Measurements from ENCODE around the gene MAPK8IP2.
A peak's percentile ranks its signal among the peaks of the same experiment; 100 is the strongest.

MAPK8IP2 gene

GRCh38 chr22:50600538-50600937 lies at the start of gene MAPK8IP2:
MAPK8IP2 (plus strand) TSS chr22:50600793; CDS start chr22:50600819, 26 bp downstream.
- no peak for DNase-seq

- DNase-seq: no peak
Observed at GRCh38 chr22:50551160-50551752, 49.3 kb upstream of the MAPK8IP2 start.

- DNase-seq: no peak
Observed at GRCh38 chr22:50553310-50553709, 47.3 kb upstream of the MAPK8IP2 start.

GRCh38 chr22:50556703-50557102 lies 43.9 kb upstream of the MAPK8IP2 start:
- DNase-seq: no peak

- no peak for DNase-seq
Observed at GRCh38 chr22:50560034-50560433, 40.6 kb upstream of the MAPK8IP2 start.

- no peak for DNase-seq
Observed at GRCh38 chr22:50561401-50562358, 38.9 kb upstream of the MAPK8IP2 start.

- peak; percentile 95 to 96 (median 96) for DNase-seq
Observed at GRCh38 chr22:50562523-50563412, 37.8 kb upstream of the MAPK8IP2 start, which contains the start of gene SYCE3. SYCE3 (minus strand) TSS chr22:50562919; CDS start chr22:50556405, 6,514 bp downstream.

GRCh38 chr22:50563413-50564160 lies 37.0 kb upstream of the MAPK8IP2 start:
- no peak for DNase-seq

- DNase-seq: no peak
Observed at GRCh38 chr22:50564289-50564688, 36.3 kb upstream of the MAPK8IP2 start.

GRCh38 chr22:50567721-50568252 lies 32.8 kb upstream of the MAPK8IP2 start:
- DNase-seq: no peak

- DNase-seq: no peak
Observed at GRCh38 chr22:50568626-50569025, 32.0 kb upstream of the MAPK8IP2 start.

- no peak for DNase-seq
Observed at GRCh38 chr22:50569041-50569459, 31.5 kb upstream of the MAPK8IP2 start.

GRCh38 chr22:50569896-50570535 lies 30.6 kb upstream of the MAPK8IP2 start:
- DNase-seq: no peak

- no peak for DNase-seq
Observed at GRCh38 chr22:50570861-50571260, 29.7 kb upstream of the MAPK8IP2 start.

GRCh38 chr22:50571264-50572175 lies 29.1 kb upstream of the MAPK8IP2 start:
- DNase-seq: no peak

- DNase-seq: no peak
Observed at GRCh38 chr22:50572965-50573364, 27.6 kb upstream of the MAPK8IP2 start.

GRCh38 chr22:50573491-50574382 lies 26.9 kb upstream of the MAPK8IP2 start:
- DNase-seq: no peak

- DNase-seq: no peak
Observed at GRCh38 chr22:50574383-50574755, 26.2 kb upstream of the MAPK8IP2 start.

GRCh38 chr22:50575426-50575941 lies 25.1 kb upstream of the MAPK8IP2 start:
- DNase-seq: no peak

Measured in activated naive CD4-positive, alpha-beta T cell (primary cell).